K562 (cell line): ENCODE measurements around the gene COL6A1. TPM values are rescaled to one million over a fixed set of nuclear protein-coding genes. Genes with fewer than 3 reads are reported as not detected.

Experiments
- ATAC-seq: fragments of 200-7000 bp; cut with Tn5 transposase; 3 replicates; pipeline ENCODE4 v1.9.1; 2020; ENCODE audit warnings: moderate library complexity
- BruUV-seq: library from RNA; stranded (reverse); fragments of 400-500 nt; replicated peaks from 2 replicates; lab custom pipeline; 2021; lab: Mats Ljungman, UMichigan
- CTCF ChIA-PET: fragments of 300-600 bp; formaldehyde crosslinking; extraction: SDS; loops from one replicate; lab custom pipeline; 2021; ENCODE audit warnings: low intra/inter-chr PET ratio; lab: Yijun Ruan, JAX
- POLR2A ChIA-PET: fragments of 300-600, 350-650 bp; sonication (Branson Sonifier 250); formaldehyde crosslinking; extraction: SDS; loops from one replicate; lab custom pipeline; 2021; ENCODE audit warnings: antibody characterized with exemption, inconsistent platforms; lab: Yijun Ruan, JAX
- DNase-seq, 4 experiments: peaks; one replicate each; pipeline versions ENCODE4 v3.0.0 to v3.0.0-alpha.2; 2011 to 2018; ENCODE audit warnings: low spot score in 3 of 4, mixed read lengths in 3 of 4; ENCODE audit errors: extremely low read depth in 1 of 4
- FAIRE-seq: peaks from 2 replicates; lab custom pipeline; 2011; peaks lifted over from hg19 to GRCh38; lab: Jason Lieb, UNC
- H2AFZ ChIP-seq: 2 replicates; pipeline ENCODE4 v1.6.0; 2011; ENCODE audit warnings: low read depth, low read length, control low read depth, inconsistent platforms
- H3K27ac ChIP-seq: fragments of 200-600 bp; 3 replicates; pipeline ENCODE4 v1.8.0; 2011; ENCODE audit warnings: low read depth, mild to moderate bottlenecking, control low read depth, inconsistent platforms, low read length, moderate library complexity, mixed read lengths; ENCODE audit errors: extremely low read depth
- H3K27me3 ChIP-seq, 2 experiments: fragments of 300-600 bp in 1 of 2; 2 replicates in 1 of 2; 3 replicates in 1 of 2; pipeline versions ENCODE4 v1.6.0 to v1.8.0; 2011; ENCODE audit warnings: inconsistent platforms in 2 of 2, low read length in 2 of 2, mild to moderate bottlenecking in 1 of 2, mixed read lengths in 1 of 2, moderate library complexity in 1 of 2; ENCODE audit not compliant: control insufficient read depth in 2 of 2, insufficient read depth in 2 of 2
- H3K36me3 ChIP-seq: fragments of 300-600 bp; 3 replicates; pipeline ENCODE4 v1.8.0; 2011; ENCODE audit warnings: mild to moderate bottlenecking, low read length, inconsistent platforms; ENCODE audit not compliant: control insufficient read depth, insufficient read depth
- H3K4me1 ChIP-seq, 2 experiments: fragments of 200-600 bp in 1 of 2; replicated peaks in 1 of 2; 2 replicates in 1 of 2; 3 replicates in 1 of 2; pipeline versions ENCODE4 v1.5.1 to v1.8.0; 2011; ENCODE audit warnings: inconsistent platforms in 2 of 2, low read length in 2 of 2, mild to moderate bottlenecking in 1 of 2, mixed read lengths in 1 of 2, moderate library complexity in 1 of 2; ENCODE audit not compliant: control insufficient read depth in 2 of 2, insufficient read depth in 2 of 2
- H3K4me2 ChIP-seq: 2 replicates; pipeline ENCODE4 v1.6.1; 2011; ENCODE audit warnings: low read length, control low read depth, inconsistent platforms, mixed read lengths; ENCODE audit not compliant: insufficient read depth
- H3K4me3 ChIP-seq: fragments of 200-600 bp; sonication (generic), shearing (Covaris generic); 2 replicates; pipeline ENCODE4 v1.5.1; 2016; ENCODE audit warnings: control low read depth, inconsistent platforms
- H3K79me2 ChIP-seq: fragments of 200-600 bp; 3 replicates; pipeline ENCODE4 v1.8.0; 2011; ENCODE audit warnings: low read length, inconsistent platforms; ENCODE audit not compliant: control insufficient read depth, insufficient read depth
- H3K9ac ChIP-seq, 2 experiments: 2 replicates each; pipeline versions ENCODE4 v1.6.0 to v1.6.1; 2011; ENCODE audit warnings: low read depth in 2 of 2, low read length in 2 of 2, control low read depth in 1 of 2, inconsistent platforms in 1 of 2, mild to moderate bottlenecking in 1 of 2, mixed read lengths in 1 of 2; ENCODE audit not compliant: insufficient read depth in 1 of 2
- H3K9me1 ChIP-seq: one replicate; pipeline ENCODE4 v1.6.0; 2011; ENCODE audit warnings: inconsistent platforms, mild to moderate bottlenecking, low read length, moderate library complexity; ENCODE audit not compliant: control insufficient read depth, insufficient read depth
- H3K9me3 ChIP-seq: replicated peaks from 2 replicates; pipeline ENCODE4 v1.5.1; 2011; ENCODE audit warnings: low read depth, low read length, inconsistent platforms; ENCODE audit not compliant: control insufficient read depth, insufficient read depth
- H4K20me1 ChIP-seq: replicated peaks from 2 replicates; pipeline ENCODE4 v1.6.1; 2011; ENCODE audit warnings: low read length, inconsistent platforms, mixed read lengths; ENCODE audit not compliant: control insufficient read depth, insufficient read depth
- NELFE ChIP-seq: IDR thresholded peaks from 2 replicates; pipeline ENCODE4 v1.6.1; 2011; ENCODE audit warnings: mild to moderate bottlenecking; ENCODE audit not compliant: insufficient read depth, insufficient read length
- ZNF174 ChIP-seq: fragments of 250-450 bp; sonication (Bioruptor Pico); IDR thresholded peaks from 2 replicates; pipeline ENCODE4 v1.4.0; 2020; ENCODE audit warnings: mild to moderate bottlenecking
- WGBS: fragments of 100-300 bp; shearing (Covaris generic); methylation state at CpG from one replicate; pipeline ENCODE4 v1.1.6; 2016; ENCODE audit warnings: low coverage, mixed read lengths; ENCODE audit not compliant: insufficient coverage; ENCODE audit errors: missing lambda C conversion rate; 5-methylcytosine and 5-hydroxymethylcytosine counted together
- in situ Hi-C: fragments of 300-500 bp; cut with MboI; formaldehyde crosslinking; loops from 4 replicates; pipeline ENCODE4 v1.15.0; 2018; ENCODE audit warnings: inconsistent platforms, mixed read lengths
- intact Hi-C: fragments of 100-400 bp; cut with micrococcal nuclease; formaldehyde crosslinking; loops from 2 replicates; pipeline ENCODE4 v1.14.2; 2022
- polyA plus RNA-seq, 8 experiments: library from polyadenylated mRNA; depleted of rRNA in 4 of 8; stranded (reverse) in 5 of 8; unstranded in 3 of 8; fragments of >200 nt; fragmentation: Nextera tagmentation in 2 of 8; fragmentation: Illumina TruSeq in 1 of 8; extraction: Ambion mirVana in 2 of 8; extraction: Trizol in 1 of 8; gene quantifications; 2 replicates each; pipeline versions ENCODE4 v1.2.1 to v1.2.3, GENCODE V29; 2011 to 2014; ENCODE audit warnings: inconsistent platforms in 1 of 8, missing spikeins in 1 of 8
- total RNA-seq, 7 experiments: library from RNA; depleted of rRNA in 6 of 7; stranded (reverse); fragments of >200 nt in 6 of 7; fragmentation: Illumina TruSeq in 2 of 7; extraction: Trizol in 2 of 7; gene quantifications; 2 replicates each; pipeline versions ENCODE4 v1.2.1 to v1.2.3, GENCODE V29; 2011 to 2021; ENCODE audit warnings: low replicate concordance in 1 of 7
- TF ChIP-seq, protein P1 (sequence below): fragments of 200-800 bp; sonication (Bioruptor generic); IDR thresholded peaks from 2 replicates; pipeline ENCODE4 v1.6.1; 2017; ENCODE audit warnings: missing genetic modification characterization, missing compliant biosample characterization

Gene COL6A1
- total and polyA plus RNA-seq, 9 of the 15 experiments (the other 6 are each of a cell fraction or from before 2014, with no cell fraction given): 0.07 to 1.3 (median 0.14) TPM; not detected in 3

GRCh38 chr21:46000182-46000730, 18.7 kb downstream of the COL6A1 start:
- Histone ChIP-seq H3K27ac (no peak overlapping the region), H3K27me3 (peaks cover 15 to 75% of the 10 kb centered on the region in 2 experiments), H3K4me1 (peaks cover 0 to 61% of the 10 kb centered on the region in 2 experiments; a peak in 2 of 5 replicates), H2AFZ (0 out of 2 replicates have a peak overlapping the region, but pooled peaks have one; percentile 31), H3K9me3 (no peaks in the 10 kb centered on the region), H3K9ac (no peak overlapping the region), H3K9me1 (no peaks in the 10 kb centered on the region), H4K20me1 (peaks cover 5% of the 10 kb centered on the region), H3K36me3 (no peaks in the 10 kb centered on the region), H3K4me3 (no peak overlapping the region), H3K79me2 (no peaks in the 10 kb centered on the region), H3K4me2 (0 out of 2 replicates have a peak overlapping the region, but pooled peaks have one; percentile 37)
- 1% methylated on average over 16 of the region's 27 CpGs for WGBS
- TF ChIP-seq NELFE (no peak), ZNF174 (CRISPR knock-in tag) (no peak)
- TF ChIP-seq, protein P1, sequence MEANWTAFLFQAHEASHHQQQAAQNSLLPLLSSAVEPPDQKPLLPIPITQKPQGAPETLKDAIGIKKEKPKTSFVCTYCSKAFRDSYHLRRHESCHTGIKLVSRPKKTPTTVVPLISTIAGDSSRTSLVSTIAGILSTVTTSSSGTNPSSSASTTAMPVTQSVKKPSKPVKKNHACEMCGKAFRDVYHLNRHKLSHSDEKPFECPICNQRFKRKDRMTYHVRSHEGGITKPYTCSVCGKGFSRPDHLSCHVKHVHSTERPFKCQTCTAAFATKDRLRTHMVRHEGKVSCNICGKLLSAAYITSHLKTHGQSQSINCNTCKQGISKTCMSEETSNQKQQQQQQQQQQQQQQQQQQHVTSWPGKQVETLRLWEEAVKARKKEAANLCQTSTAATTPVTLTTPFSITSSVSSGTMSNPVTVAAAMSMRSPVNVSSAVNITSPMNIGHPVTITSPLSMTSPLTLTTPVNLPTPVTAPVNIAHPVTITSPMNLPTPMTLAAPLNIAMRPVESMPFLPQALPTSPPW: peak; percentile 44
- in situ Hi-C loops (no loop called here), intact Hi-C loops (no loop called here)
- ChIA-PET CTCF (no interaction called here), POLR2A (no interaction called here)
- FAIRE-seq: no peak
- peak; percentile 20; the same call in 2 of the 3 replicates for ATAC-seq
- BruUV-seq: no TSS peak
- peak in 1 of 4 experiments; percentile 50 for DNase-seq
